Left ventricle myocardium inferior (tissue), 1 donor: ENCODE results near the gene TASOR2. TPM values are rescaled to one million over a fixed set of nuclear protein-coding genes. Genes with fewer than 3 reads are reported as not detected.

Experiments used
- DNase-seq: peaks from one replicate; pipeline ENCODE4 v3.0.0-alpha.2; 2020
- H3K27ac ChIP-seq: fragments of 200-600 bp; replicated peaks from 2 replicates; pipeline ENCODE4 v1.8.0; 2021
- H3K27me3 ChIP-seq: fragments of 200-600 bp; 2 replicates; pipeline ENCODE4 v1.8.0; 2021; ENCODE audit warnings: low read depth
- H3K36me3 ChIP-seq: fragments of 200-600 bp; 2 replicates; pipeline ENCODE4 v1.8.0; 2021
- H3K4me1 ChIP-seq: fragments of 200-600 bp; 2 replicates; pipeline ENCODE4 v1.8.0; 2021
- H3K4me3 ChIP-seq: fragments of 200-600 bp; 2 replicates; pipeline ENCODE4 v1.8.0; 2021; ENCODE audit warnings: mild to moderate bottlenecking, moderate library complexity
- H3K9me3 ChIP-seq: fragments of 200-600 bp; replicated peaks from 2 replicates; pipeline ENCODE4 v1.8.0; 2021
- CTCF ChIP-seq: fragments of 200-600 bp; IDR thresholded peaks from 2 replicates; pipeline ENCODE4 v1.8.0; 2021; ENCODE audit warnings: antibody characterized with exemption, mild to moderate bottlenecking, borderline replicate concordance
- intact Hi-C: fragments of 100-400 bp; cut with micrococcal nuclease; formaldehyde crosslinking; loops from one replicate; pipeline ENCODE4 v1.11.0; 2022
- total RNA-seq: library from RNA; stranded (reverse); fragmentation: NEBNext Ultra II Directional; extraction: Animal tissue kit (Norgen Biotek cat#: 25700); gene quantifications from one replicate; pipeline ENCODE4 v1.2.1, GENCODE V29; 2021
- donor health status: DM: no; HTN: yes; CAD: no; lungs with severe emphysema.

The TASOR2 gene
- total RNA-seq, 1 donor from 2014 or later, result 39.9 TPM

GRCh38 chr10:5651388-5651764, 33.3 kb upstream of the TASOR2 start:
- H3K36me3 ChIP-seq, result peaks cover 33% of the 10 kb centered on the region
- peaks cover 13% of the 10 kb centered on the region for H3K4me1 ChIP-seq
- H3K4me3 ChIP-seq, result no peak overlapping the region
- TF ChIP-seq CTCF, result no peak
- no peak for DNase-seq
- no peaks in the 10 kb centered on the region for H3K27me3 ChIP-seq
- H3K9me3 ChIP-seq, result no peaks in the 10 kb centered on the region
- H3K27ac ChIP-seq, result peak overlapping the region; percentile 48
- intact Hi-C loops, result no loop called here

- Histone ChIP-seq H3K27me3 (no peaks in the 10 kb centered on the region), H3K4me1 (peaks cover 6% of the 10 kb centered on the region), H3K4me3 (no peak overlapping the region), H3K9me3 (no peaks in the 10 kb centered on the region), H3K36me3 (peaks cover 29% of the 10 kb centered on the region), H3K27ac (peak overlapping the region; percentile 66)
- DNase-seq, result no peak
- TF ChIP-seq CTCF, result no peak
- intact Hi-C loops, result no loop called here
Measured at GRCh38 chr10:5652746-5653145, 31.9 kb upstream of the TASOR2 start.

GRCh38 chr10:5654218-5654755, 30.4 kb upstream of the TASOR2 start:
- Histone ChIP-seq H3K36me3 (peaks cover 21% of the 10 kb centered on the region), H3K27ac (no peak overlapping the region), H3K4me3 (no peak overlapping the region), H3K9me3 (no peaks in the 10 kb centered on the region), H3K4me1 (peaks cover 6% of the 10 kb centered on the region), H3K27me3 (no peaks in the 10 kb centered on the region)
- no peak for TF ChIP-seq CTCF
- intact Hi-C loops, result no loop called here
- no peak for DNase-seq

- intact Hi-C loops, result no loop called here
- H3K4me1 ChIP-seq, result peaks cover 6% of the 10 kb centered on the region
- no peak for TF ChIP-seq CTCF
Measured at GRCh38 chr10:5655121-5655520, 29.5 kb upstream of the TASOR2 start.

GRCh38 chr10:5656737-5657579, 27.7 kb upstream of the TASOR2 start:
- no peak overlapping the region for H3K27ac ChIP-seq
- intact Hi-C loops, result no loop called here
- no peak for DNase-seq
- H3K9me3 ChIP-seq, result no peaks in the 10 kb centered on the region
- no peak overlapping the region for H3K4me3 ChIP-seq
- no peak for TF ChIP-seq CTCF
- peaks cover 8% of the 10 kb centered on the region for H3K36me3 ChIP-seq
- no peaks in the 10 kb centered on the region for H3K27me3 ChIP-seq
- H3K4me1 ChIP-seq, result peaks cover 6% of the 10 kb centered on the region

More at GRCh38 chr10:5655121-5655520, 29.5 kb upstream of the TASOR2 start:
- no peak overlapping the region for H3K27ac ChIP-seq
- H3K27me3 ChIP-seq, result no peaks in the 10 kb centered on the region
- no peak for DNase-seq
- H3K4me3 ChIP-seq, result no peak overlapping the region
- no peaks in the 10 kb centered on the region for H3K9me3 ChIP-seq
- H3K36me3 ChIP-seq, result peaks cover 14% of the 10 kb centered on the region
